Islet of Langerhans (tissue), 1 donor: ENCODE results near the gene NMNAT2.
A peak's percentile ranks its signal among the peaks of the same experiment; 100 is the strongest.
"Not testable (repeated sequence)": the region's sequence is repeated elsewhere in the genome, so short reads cannot be mapped to it uniquely, and the experiment has no call there.

Source experiments
- FAIRE-seq: peaks from one replicate; lab custom pipeline; 2011; peaks lifted over from hg19 to GRCh38; lab: Jason Lieb, UNC

Gene NMNAT2

DNA sequence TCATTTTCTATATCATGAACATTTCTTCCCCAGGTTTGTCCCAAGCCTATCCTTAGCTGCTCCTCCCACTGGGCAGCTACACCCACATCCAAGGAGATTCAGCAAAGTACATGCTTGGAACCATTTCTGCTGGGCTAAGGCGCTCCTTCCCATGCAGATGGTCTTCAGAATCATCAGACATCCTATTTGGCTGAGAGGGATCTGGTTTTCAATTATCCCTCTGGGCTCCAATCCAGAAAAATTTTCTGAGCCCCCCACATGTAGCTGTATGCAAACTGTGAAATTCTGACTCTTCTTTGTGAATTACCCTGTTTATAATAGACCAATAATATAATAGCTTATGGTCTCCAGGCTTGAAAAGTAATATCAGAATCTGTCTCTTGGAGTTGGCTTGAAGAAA is 132.9 kb downstream of the NMNAT2 start:
- FAIRE-seq, result no peak

DNA sequence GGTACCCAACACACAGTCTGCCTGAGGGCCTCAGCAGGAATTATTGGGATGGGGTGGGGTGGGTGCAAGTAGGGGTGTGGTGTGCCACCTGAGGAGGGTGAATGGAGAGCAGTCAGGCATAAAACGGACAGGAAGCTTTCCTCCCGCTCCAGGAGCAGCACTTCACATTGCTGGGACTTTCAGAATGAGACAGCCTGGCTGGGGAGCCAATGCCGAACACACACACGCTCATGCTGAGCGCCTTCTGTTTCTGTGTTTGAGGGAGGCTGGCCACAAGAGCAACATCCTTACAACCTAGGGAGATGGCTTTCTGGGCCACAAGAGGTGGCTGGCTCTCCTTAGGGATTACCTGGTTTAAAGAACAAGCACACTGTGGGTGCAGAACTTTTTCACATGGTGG is 134.1 kb downstream of the NMNAT2 start:
- FAIRE-seq, result no peak

DNA sequence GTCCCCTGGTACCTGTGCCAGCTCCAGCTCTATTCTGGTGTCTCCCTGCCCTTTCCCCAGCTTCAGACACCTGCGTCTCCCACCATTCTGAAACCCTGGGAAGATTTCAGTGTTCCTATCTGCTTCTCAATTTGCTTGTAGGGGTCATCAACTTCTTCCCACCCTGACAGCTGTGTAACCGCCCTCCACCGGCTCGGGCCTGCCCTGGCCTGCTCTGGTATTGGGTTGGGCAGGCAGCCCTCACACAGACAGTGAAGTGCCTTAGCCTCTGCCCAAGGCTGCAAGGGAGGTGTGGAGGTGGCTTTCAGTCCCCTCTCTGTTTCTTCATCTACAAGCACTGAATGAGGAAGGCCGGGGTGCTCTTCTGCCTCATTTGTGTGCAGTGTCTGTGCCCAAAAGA is 134.9 kb downstream of the NMNAT2 start:
- FAIRE-seq, result no peak

DNA sequence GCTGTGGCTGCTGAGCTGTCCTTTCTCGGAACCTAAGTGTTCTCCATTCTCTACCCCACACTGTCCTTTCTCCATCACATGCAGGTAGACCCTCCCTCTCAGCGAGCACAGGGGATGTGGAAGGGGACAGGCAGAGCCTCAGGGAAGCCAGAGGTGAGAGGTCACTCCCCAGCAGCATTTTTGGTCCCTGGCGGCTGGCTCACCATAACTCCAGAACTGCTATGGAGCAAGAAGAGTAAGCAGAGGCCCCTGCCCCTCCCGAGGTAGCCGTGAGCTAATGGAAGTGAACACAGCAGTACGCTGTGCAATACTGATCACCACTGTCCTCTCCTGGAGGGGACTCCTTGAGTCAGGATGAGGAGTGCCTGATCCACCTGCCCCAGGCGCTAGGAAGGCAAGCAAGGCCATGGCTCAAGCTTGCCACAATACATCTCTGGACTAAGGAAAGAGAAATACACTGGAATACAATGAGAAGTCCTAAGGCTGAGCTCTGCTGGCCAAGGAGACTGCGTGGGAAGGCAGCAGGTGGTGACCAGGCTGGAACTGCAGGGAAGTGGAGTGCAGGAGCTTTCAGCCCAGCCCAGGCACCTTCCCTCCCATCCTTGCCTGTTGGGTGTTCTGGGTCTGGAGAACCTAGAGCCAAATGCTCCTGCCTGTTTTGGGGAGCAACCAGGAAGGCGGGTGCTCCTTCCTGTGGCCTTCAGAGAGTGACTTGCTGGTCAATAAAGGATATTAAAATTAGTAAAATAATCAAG is 135.9 kb downstream of the NMNAT2 start:
- no peak for FAIRE-seq

DNA sequence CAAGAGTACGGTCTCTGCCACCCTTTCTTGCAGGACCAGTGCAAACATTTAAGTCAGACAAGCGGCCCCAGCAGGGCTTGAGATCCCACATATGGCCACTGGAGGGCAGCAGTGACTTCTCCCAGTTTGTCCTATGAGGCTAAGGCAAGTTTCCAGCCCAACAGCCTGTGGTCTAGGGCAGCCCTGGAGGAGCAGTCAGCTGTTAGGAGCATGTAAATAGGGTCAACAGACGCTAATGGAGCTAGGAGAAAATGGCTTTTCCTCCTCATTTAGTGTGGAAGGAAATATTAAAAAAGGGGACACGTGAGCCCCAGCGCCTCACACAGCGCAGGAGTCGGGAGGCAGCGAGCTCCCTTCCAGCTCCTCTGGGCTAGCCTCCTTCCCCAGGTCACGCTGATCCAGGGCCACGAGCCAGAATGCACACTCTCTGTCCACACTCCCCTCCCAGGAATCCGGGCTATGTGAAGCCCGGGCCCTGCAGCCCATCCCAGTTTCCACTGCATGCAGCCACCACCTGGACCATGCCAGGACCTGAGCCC is 136.6 kb downstream of the NMNAT2 start:
- peak; percentile 58 for FAIRE-seq

DNA sequence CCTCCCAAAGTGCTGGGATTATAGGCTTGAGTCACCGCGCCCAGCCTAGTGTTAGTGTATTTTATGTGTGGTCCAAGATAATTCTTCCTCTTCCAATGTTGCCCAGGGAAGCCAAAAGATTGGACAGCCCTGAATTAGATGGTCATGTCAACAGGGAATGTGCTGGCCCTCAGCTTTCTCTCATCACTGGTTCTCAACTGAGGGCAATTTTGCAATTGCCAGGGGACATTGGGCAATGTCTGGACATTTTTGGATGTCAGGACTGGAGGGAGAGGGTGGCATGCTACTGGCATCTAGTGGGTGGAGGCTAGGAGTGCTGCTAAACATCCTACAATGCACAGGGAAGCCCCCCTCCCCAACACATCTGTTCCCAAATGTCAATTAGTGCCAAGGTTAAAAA is 137.1 kb downstream of the NMNAT2 start:
- FAIRE-seq, result no peak

DNA sequence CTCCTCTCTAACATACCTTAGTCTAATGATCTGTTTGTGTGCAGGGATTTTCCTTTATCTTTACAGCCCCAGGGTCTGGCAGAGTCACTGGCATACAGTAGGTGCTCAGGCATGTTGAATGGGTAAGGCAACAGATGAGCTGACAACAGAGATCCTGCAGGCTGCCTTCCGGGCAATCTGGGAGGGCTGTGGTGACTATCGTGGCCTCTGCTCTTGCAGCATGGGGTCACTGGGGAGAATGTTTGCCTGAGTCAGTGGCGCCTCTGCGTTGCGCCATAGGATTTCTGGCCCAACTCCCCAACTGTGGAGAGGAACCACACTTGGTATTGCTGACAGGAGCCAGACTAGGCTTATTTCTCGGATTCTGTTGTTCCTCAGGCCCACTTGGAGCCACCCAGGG is 138.3 kb downstream of the NMNAT2 start:
- no peak for FAIRE-seq

DNA sequence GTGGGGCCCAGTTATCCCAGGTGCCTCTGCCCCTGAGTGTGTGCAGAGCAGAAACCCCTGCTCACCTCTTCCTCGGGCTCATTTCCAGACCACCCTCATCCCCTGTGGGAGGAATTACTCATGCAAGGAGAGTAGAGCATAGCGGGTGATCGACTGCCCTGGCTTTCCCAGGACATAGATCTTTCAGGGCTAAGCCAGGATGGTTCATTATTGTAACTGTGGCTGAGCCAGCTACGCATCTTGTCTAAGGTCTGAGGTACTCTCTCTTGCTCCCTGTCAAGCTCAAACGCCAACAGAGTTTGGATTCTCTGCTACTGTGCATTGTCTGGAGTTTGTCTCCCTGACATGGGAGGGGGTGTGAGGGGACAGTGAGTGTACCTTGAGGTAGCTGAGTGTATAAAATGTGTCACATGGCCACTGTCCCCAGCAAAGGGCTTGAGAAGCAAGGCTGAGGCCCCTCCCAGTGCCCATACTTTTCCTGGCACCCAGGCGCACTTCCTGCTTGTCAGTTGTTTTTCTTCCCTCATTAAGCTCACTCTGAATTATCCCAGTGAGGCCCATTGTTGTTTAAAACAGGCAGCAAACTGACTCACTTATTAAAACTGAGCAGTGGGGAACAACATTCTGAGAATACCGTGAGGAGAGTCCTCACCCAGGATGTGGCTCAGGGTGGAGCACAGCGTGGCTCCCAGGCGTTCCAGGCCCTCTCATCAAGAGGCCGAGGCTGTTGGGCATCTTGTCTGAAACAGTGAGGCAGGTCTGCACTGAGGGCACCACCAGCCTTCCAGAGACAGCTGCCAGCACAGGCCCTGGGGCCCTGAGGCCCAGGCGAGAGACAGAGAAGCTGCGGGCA is 139.2 kb downstream of the NMNAT2 start:
- FAIRE-seq, result no peak

DNA sequence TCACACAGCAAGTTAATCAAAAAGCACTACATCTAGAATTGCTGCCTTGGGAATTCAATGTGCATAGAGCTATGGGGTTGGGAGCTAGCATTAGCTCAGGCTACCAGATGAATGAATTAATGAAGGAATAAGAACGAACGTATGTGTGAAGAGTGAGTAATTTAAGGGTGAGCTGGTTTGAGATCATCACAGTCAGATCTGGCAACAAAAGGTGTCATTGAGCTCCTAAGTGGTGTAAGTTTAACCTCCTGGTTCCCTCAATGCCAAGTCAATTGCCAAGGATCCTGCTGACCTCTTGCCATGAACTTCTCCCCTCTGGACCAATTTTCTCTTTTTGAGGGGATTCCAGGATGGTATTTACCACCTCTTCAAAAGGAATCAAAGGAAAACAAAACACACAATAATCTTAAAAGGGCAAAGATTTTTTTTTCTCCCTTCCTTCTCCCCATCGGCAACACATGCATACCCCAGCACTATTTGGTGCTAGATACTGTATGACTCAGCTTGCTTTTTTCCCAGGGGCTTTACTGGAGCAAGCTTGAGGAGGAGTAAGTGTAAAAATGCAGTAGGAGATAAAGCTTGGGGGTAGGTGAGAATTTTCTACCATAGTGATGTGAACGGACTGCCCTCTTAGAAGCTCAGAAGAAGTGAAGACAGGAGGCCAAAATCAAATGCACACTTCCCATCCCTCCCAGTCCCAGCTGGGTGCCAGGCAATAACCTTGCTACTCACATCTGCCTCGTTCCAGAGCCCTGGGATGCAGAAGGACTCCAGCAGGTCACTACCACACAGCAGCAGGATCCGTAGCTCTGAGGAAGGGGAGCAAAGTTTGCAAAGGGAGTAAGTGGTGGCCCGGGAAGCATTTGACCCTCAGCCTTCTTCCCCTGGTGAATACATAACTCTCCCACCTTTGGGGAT is 140.1 kb downstream of the NMNAT2 start:
- no peak for FAIRE-seq

DNA sequence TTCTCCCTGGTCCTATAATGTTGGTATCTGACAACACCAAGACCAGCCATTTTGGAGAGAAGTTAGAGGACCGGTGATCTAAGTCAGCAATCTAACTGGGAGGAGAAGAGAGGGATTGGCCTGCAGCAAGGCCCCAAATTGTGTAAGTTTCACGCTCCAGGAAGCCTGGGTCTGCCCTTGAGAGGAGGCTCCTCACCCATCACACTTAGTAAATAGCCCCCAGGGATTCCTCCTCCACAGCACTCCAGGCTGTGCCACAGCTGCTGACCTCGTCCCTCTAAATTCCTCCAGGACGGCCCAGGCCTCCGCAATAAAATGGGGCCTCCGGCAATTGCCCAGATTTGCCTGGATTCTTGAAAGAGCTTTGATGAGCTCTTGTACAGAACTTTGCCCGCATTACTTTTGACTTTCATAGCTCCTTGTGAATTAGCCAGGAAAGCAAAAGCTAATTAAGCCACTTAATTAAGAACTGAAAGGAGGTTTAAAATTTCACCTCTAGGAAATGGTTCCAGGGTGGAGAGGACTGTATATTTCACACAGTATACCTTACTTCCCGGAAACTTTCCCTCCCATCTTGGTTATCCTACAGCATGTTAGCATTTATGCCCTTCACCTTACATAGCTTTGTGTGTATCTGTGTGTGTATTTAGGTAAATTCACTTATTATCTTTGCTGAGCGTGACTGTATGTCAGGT is 141.6 kb downstream of the NMNAT2 start:
- FAIRE-seq, result no peak

DNA sequence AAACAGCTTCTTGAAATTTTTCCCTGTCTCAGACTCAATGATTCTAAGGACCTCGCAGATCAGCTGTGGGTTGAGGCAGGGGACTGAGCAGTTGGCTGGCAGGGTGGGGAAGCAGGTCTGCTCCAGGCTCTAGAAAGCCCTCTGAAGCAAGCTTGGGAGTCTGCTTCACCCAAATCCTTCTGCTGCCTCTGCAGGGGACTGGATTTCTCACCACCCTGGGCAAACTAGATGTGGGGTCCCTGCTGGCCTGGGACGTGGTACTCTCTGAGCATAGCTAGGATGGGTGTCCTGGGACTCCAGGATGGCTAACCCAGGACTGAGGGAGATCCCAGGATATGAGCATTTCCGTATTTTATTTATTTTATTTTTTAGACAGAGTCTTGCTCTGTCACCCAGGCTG is 142.9 kb downstream of the NMNAT2 start:
- FAIRE-seq, result no peak

DNA sequence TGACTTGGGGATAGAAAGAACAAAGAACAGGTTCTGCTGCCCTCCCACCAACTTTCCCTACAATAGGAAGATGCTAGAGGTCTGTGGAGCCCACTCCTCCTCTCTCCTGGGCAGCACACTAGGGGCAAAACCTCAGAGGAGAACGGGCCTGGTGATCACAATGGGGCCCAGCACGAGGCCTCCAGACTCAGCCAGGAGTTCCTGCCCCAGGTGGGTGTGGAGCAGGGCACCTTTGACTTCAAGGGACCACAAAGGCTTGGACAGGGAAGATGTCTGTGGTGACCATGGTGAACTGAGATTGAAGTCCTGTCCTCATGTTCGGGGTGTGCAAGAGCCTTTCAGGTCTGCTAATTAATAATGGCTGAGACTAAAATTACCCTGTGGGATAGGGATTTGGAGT is 143.3 kb downstream of the NMNAT2 start:
- no peak for FAIRE-seq

DNA sequence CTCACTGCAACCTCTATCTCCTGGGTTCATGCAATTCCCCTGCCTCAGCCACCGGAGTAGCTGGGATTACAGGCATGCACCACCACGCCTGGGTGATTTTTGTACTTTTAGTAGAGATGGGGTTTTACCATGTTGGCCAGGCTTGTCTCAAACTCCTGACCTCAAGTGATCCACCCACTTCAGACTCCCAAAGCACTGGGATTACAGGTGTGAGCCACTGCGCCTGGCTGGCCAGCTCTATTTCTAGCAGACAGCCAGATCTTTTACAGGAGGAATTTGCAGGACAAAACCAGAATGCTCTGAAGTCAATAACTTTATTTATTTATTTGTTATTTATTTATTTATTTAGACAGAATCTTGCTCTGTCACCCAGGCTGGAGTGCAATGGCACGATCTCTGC is 144.2 kb downstream of the NMNAT2 start:
- not testable (repeated sequence) for FAIRE-seq

DNA sequence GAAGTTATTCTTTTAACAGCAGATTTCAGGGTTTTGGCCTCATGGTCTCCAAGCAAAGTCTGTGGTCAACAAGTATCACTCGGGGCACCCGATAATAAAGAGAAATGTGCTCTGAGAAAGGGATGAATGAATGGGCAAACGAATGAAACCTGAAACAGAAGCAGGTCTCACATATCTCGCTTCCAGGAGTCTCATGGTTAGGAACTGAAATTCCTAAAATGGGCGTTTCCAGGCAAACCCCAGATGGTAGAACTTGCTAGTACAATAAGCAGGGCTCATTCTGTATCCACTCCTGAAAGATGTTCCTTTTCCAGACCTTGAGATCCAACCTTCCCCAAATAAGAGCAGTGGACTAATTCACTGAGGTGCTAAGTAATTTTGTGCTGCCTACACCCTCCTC is 144.9 kb downstream of the NMNAT2 start:
- FAIRE-seq, result no peak

DNA sequence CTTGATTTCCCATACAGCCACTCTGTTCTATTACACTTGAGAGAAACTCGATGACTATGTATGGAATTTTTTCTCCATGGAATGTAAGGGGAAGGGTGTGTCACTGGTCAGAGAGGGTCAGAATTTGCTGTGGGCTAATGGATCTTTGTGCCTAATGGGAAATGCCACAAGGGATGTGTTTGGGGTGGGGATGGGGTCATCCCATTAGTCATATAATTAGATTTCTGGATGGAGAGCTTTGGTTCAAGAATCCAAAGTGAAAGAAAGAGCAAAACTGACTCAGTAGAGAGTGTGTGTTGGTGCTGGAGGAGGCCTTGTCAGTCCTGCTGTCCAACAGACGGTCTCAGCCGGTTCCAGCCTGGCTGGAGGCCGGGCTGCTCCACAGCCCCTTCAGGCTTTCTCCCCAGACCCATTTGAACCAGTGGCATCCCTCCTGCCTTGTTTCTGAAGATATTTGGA is 145.8 kb downstream of the NMNAT2 start:
- no peak for FAIRE-seq

DNA sequence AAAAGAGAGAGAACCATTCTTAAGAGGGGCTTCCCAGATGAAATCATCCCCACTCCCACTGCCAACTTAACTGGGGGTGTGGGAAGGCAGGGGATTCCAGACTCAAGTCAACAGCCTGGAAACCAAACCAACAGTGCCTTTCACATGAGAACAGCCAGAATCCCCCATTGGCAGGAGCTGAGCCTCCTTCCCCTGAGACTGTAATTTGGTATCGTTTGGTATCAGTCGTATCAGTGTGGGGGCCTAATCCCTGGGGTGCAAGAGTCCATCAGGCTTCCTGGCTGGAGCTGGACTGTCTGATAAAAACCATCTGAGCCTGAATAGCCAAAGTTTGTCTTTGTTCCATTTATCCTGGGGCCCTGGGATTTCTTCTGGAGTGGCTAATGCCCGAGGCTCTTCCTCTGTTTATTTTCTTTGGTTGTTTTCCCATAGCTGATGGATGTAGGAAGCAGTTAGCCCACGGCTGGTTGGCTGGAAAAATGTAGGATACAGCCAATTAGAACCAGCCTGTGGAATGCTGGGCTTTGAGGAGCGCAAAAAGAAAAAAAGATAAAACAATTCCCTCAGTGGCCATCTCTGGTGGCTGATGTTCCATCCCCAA is 147.5 kb downstream of the NMNAT2 start:
- no peak for FAIRE-seq

DNA sequence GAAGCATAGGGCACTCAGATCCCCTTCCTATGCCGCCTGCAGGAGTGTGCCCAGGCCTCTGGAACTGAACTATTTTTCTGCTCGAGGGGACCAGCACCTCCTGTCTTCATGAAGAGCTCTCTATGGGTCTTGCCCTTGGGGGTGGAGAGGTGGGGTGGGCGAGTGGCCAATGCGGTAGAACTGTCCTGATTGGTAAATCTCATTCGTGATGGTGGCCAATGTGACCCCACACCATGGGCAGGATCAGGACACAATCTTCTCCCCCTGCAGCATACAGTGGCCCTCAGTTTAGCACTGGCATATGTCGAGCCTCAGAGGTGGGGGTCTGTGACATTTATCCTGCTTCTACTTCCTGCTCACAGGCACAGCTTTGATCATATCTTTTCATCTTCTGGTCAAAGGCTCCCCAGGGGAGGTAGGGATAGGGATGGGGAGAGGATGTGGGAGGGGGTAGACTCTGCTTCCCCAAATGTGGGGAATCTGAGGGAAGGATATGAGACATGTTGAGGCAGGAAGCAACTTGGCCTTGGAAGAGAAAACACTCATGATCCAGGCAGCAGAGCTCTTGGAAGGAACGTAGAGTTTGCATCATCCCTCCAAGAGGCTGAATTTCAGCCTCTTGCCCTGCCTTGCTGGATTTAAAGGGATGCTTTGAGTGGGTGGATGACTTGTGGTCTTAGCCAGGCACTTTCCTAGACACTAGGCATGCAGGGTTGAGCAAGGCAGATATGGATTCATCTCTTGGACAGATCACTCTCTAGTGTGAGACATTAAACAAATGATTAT is 150.3 kb downstream of the NMNAT2 start:
- no peak for FAIRE-seq

DNA sequence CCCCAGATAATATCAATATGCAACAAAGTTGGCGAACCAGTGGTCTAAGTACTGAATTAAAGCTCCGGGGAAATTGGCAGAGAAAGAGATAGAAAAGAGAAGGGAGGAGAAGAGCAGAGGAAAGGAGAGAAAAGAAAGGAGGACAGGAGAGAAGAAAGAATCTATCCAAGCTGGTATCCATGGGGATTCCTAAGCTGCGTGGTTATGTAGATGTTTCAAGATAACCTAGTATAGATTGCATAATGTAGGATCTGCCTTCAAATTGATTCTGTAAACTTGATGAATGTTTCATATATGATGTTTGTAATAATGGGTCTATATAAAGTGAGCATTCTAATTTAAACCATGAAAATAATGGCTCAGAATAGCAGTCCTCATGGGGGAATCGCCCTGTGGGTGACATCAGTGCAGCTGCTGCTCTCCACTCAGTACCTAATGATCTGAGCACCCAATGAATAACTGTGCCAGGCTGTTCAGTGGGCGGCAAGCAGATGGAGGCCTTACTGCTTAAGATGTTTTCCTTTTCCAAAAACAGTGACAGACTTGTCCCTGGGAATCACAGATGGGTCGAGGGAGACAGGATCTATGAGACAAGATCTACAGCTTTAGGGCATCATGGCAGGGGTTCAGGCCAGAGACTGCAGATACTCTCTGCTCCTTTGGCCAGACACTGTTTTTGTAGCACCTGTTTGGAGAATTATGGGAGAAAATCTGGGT is 154.1 kb downstream of the NMNAT2 start:
- FAIRE-seq, result no peak

DNA sequence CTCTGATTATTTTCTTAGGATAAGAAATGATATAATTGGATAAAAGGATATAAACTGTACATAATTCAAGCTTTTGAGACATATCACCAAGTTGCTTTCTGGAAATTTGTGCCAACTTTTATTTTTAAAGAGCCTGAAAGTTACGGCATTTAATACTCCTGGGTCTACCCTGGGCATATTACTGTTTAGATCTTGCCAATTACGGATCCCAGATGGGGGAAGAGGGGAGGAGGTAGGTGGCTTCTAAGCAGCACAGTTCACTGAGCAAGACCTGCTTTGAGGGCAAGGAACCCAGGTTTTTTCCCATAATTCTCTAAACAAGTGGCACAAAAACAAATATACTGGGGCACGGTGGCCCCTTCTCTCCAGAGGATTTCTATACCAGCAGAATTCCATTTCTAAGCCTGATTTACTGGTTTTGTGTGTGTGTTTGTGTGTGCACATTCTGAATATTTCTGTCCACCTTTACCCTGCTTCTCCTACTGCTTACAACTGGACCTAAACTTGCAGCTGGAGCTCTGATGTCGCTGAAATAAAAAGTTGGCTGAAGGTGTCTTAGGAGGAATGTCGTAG is 155.5 kb downstream of the NMNAT2 start:
- FAIRE-seq, result no peak
